ENCODE measurements around the gene KRT79.

- TF ChIP-seq CTCF (IDR thresholded peaks at IDR 0.05; ENCODE audit: low read length) = no peak
- no peak for TF ChIP-seq EZH2 (IDR thresholded peaks at IDR 0.05; ENCODE audit: borderline replicate concordance, low read length)
These were observed 62.6 kb downstream of the KRT79 start for GRCh38 chr12:52771505-52771904.

Measured in OCI-LY1 (cell line).